CD4-positive, alpha-beta T cell treated with Interleukin-17A for 4 hours (primary cell): ENCODE data around the gene SCEL.
"Not testable (repeated sequence)": the region's sequence is repeated elsewhere in the genome, so short reads cannot be mapped to it uniquely, and the experiment has no call there.

ENCODE experiments used
- DNase-seq: peaks from one replicate; pipeline ENCODE4 v3.0.0-alpha.2; 2020; ENCODE audit warnings: mixed read lengths

SCEL gene, protein sequence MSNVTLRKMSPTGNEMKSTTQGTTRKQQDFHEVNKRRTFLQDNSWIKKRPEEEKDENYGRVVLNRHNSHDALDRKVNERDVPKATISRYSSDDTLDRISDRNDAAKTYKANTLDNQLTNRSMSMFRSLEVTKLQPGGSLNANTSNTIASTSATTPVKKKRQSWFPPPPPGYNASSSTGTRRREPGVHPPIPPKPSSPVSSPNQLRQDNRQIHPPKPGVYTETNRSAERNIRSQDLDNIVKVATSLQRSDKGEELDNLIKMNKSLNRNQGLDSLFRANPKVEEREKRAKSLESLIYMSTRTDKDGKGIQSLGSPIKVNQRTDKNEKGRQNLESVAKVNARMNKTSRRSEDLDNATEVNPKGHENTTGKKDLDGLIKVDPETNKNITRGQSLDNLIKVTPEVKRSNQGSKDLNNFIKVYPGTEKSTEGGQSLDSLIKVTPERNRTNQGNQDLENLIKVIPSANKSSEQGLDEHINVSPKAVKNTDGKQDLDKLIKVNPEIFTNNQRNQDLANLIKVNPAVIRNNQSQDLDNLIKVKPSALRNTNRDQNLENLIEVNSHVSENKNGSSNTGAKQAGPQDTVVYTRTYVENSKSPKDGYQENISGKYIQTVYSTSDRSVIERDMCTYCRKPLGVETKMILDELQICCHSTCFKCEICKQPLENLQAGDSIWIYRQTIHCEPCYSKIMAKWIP

GRCh38 chr13:77535448-77535847 lies at the start of gene SCEL:
Gene SCEL (plus strand): TSS chr13:77535706. CDS start chr13:77555876, 20,170 bp downstream.
- DNase-seq: no peak

DNA sequence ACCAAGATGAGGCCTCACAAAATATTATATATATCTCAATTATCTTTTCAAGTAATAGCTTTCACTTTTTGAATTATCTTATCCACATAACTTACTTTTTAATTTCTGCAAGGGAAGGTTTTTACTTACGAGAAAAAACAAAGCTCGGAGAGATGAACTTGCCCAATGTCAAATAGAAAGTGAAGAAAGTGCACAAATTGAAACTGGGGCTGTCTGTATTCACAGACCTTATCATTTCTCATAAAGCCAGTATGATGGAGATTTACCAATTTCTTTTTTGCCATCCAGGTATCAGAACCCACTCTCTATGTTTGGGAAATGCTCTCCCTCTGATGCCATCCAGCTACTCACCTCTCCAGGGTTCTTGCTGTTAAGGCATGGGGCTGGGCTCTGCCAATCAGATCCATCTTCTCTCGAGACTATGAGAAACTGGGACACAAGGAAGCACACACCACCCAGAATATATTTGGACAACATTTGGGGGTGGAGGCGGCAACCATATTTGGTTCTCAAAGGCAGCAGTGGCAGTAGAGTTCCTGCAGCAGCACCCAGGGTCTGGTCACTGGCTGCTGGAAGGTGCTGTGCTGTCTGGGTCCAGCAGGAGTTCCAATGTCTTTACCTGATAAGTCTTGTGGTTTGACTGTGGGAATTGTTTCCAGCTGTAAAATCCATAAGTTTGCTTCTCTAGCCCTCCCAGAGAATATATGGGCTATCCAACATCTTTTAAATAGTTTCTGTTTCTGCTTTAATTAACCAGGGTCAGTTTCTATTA lies 45.8 kb upstream of the SCEL start:
- DNase-seq: no peak

DNA sequence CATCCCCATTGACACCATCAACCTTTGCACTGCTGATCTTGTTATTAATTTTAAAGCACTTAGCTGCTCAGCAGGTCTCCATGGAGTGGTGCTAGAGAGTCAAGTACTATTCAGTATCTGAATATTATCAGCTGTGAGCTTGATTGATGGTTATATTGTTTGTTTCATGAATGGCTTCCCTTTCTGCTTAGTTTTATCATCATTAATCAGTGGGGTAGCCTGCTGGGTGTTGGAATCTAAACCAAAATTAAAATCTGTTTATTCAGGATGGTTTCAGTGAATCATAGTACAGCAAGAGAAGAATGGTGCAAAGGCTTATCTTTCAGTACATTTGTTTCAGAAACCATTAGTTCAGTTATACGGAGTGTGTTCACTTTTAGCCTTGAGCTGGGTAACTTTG lies 42.5 kb upstream of the SCEL start:
- DNase-seq: peak; percentile 7

- DNase-seq: no peak
Observed at GRCh38 chr13:77494226-77494625, 41.3 kb upstream of the SCEL start.

DNA sequence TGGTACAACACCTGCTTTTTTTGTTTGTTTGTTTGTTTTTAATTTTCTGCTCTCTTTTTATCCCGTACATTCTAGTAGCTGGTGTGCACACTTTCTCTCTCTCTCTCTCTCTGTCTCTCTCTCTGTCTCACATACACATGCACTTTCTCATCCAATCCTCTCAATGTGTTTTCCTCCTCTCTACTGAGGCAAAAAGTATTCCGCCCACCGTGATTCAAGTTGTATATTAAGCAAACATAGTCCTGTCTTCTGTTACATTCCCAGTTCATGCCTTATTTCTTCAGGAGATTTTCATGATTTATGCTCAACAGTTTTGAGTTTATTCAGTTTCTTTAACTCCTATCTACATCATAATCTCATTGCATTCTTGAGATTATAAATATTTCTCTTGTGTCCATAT lies 38.2 kb upstream of the SCEL start:
- DNase-seq: no peak

DNA sequence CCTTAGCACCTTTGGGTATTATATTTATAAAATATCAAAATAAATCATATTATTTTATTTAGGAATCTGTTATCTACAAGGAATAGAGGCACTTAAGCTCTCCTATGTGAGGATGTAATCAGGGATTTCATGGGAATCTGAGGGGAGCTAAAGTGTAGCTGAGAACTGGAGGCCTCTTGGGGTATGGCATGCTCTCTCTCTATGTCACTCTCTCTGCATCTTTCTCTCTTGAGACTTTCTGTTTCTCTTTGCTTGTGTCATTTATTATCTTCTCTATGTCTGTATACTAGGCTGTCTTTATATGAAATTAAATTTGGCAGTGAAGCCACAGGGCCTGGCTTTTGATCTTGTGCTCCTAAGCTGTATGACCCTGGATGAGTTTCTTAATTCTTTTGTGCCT lies 37.7 kb upstream of the SCEL start:
- DNase-seq: no peak

- DNase-seq: no peak
Observed at GRCh38 chr13:77502104-77502720, 33.3 kb upstream of the SCEL start.

- no peak for DNase-seq
Observed at GRCh38 chr13:77503398-77503797, 32.1 kb upstream of the SCEL start.

GRCh38 chr13:77506874-77507273 lies 28.6 kb upstream of the SCEL start:
- DNase-seq: no peak

DNA sequence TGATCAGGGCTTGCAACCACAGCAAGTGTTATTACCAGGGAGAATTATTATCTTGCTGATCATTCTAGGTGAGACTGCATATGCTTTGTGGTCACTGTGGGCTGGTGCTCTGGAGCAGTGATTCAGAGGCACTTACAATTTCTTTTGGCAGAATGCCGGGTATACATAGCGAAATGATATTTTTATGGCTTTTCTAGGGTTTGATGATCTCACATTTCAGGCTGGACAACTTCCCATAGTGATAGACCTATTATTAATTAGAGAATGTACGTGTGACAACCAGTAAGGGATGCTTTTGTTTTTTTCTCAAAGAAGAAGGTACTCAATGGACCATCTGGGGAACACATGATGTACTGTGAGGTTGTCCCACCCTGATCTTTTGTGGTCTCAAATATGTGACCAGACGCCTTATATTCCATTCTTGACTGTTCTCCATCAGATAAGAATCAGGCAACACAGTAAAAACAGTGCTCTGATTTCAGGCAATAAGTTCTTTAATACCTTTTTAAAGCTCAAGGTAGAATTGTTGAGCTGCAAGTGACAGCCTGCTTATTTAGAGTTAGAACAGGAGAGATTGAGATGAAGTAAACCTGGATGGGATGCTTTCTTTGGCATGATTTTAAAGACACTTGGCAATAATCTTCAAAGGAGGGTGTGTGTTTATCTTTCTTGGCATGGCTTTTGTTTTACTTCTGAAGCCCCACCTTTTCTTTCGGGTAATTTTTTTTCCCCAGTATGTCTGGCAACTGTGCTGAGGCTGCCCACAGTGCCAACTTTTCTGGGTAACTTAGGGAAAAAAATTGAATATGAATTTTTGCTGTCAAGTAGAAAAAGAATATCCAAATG lies 27.4 kb upstream of the SCEL start:
- DNase-seq: no peak

DNA sequence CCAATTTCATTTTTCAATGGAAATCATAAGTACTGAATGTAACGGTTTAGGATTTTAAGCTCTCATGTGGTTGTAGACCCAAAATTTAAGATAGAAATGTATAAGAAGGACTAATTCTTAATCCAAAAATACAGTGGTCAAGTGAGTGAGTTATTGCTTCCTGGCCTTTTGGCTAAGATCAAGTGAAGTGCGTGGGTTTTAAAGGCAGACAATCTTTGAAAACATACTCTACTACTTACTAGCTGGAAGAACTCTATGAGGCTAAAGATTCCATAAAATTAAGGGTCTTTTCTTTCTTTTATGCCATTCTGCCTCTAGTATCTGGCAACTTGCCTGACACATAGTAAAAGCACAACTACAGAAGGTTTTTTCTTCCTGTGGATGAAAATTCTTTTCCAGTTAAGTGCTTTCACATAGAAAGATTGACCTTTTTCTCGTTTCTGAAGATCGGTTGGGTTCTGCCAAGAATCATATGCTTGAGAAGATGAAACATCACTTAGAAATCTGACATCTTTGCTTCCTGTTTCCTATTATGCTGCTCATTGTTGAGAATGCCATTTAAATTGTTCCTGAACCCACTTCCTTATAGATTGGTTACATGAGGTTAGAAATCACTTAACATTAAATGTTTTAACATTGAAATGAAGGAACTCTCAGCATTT lies 26.4 kb upstream of the SCEL start:
- no peak for DNase-seq

GRCh38 chr13:77510156-77510555 lies 25.4 kb upstream of the SCEL start:
- no peak for DNase-seq

DNA sequence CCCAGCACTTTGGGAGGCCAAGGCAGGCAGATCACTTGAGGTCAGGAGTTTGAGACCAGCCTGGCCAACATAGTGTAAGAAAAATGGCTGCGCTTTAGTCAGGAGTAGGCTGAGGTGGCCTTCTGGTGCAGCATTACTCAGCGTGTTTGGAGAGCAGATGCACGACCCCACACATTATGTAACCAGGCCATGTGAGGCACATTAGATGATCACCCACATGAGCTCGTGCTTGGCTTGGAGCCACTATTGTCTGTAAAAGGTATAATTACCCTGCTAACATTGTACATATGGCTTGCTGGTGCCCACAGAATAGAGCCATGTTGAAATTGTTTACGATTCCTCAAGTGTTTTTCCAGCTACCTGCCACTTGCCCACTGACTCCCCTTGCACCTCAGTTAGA lies 24.0 kb upstream of the SCEL start:
- no peak for DNase-seq

GRCh38 chr13:77513719-77514335 lies 21.7 kb upstream of the SCEL start:
- no peak for DNase-seq

DNA sequence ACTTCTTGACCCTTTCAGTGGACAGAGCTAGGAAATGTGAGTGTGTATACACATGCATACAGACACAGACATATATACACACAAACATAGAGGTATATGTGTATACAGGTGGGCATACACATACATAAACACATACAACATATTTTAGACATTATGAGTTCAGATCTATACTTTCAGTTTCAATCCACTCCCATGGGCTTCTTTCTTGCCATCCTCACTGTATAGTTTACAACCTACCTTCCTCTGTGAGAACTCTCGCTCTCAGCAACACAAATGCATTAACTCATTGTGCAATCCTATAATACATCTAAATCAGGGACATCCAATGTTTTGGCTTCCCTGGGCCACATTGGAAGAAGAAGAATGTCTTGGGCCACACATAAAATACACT lies 21.2 kb upstream of the SCEL start:
- DNase-seq: no peak

DNA sequence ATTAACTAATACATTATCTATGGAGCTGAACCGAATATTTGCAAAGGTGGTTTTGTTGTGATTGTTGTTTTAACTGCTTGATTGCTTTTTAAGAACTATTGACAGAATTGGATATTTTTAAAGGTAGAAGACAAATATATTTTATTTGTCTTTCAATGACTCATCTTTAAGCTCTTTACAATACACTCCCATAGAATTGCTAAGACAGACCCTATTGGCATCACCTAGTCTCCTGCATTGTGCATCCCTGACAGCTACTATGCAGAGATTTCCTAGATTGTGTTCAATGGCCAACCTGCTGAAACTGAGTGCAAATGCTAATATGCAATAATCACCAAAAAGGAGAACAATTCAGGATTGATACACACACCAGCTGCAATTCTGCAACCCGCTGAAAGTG lies 19.7 kb upstream of the SCEL start:
- DNase-seq: no peak

DNA sequence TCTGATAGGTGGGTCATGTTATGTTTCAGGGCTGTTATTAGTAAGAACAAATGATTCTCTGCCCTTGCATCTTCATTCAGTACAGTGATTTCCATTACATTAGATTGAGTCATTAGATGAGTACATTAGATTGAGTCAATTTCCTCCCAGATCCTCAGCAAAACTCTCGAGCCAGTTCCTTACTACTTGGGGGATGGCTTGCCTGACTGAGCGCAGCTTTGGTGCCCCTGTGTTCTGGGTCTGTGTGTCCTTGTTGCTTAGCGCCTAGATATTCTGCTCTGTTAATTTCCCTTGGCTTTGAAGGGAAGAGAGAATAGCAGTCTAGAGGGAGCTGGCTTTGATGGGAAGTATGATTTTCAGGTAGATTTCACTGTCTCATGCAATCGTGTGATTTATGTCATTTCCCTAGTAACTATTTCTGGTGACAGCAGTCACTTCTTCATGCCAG lies 19.1 kb upstream of the SCEL start:
- no peak for DNase-seq

GRCh38 chr13:77518266-77518665 lies 17.2 kb upstream of the SCEL start:
- no peak for DNase-seq

- DNase-seq: not testable (repeated sequence)
Observed at GRCh38 chr13:77519396-77519795, 16.1 kb upstream of the SCEL start.

DNA sequence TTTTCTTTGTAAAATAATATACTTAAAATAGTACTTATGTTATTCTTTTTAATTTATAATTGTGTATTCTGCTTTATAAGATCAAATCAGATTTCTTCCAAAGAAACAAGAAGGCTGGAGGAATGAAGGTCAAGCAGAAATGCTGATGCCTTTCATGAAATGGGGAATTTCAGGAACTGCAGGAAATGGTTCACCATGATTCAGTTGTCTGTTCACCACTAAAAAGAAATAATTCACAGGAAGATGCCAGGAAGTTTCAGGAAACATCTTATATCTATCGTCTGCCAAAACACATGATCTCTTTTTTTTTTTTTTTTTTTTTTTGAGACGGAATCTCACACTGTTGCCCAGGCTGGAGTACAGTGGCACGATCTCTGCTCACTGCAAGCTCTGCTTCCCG lies 15.7 kb upstream of the SCEL start:
- DNase-seq: no peak

DNA sequence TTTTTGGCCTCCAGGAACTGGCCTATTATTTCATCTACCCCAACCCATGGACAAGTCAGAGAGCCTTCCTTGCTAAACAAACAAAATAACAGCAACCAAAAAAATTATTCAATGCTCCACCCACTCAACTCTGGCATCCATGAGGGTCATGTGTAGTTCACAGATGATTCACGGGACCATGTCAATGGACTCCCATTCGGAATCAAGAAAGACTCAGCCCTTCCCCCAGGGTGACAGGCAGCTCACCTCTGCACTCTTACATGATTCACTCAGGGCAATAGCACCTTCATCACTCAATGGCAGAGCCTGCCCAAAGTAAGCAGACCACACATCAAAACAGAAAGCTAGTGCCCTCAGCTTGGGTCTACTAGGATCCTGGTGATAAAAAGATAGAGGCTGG lies 14.3 kb upstream of the SCEL start:
- no peak for DNase-seq
